Glutamatergic neuron (in vitro differentiated cells): ENCODE data around the gene DCAF15. TPM values are rescaled to one million over a fixed set of nuclear protein-coding genes. Genes with fewer than 3 reads are reported as not detected.

Source experiments
- DNase-seq: peaks from one replicate; pipeline ENCODE4 v3.0.0; 2022
- H3K27ac Mint-ChIP-seq: one replicate; pipeline ENCODE4 v1.8.0; 2020; ENCODE audit warnings: mild to moderate bottlenecking, mixed read lengths, inconsistent platforms; ENCODE audit not compliant: unreplicated experiment
- H3K27me3 Mint-ChIP-seq: one replicate; pipeline ENCODE4 v1.8.0; 2020; ENCODE audit warnings: mild to moderate bottlenecking, moderate library complexity, mixed read lengths, inconsistent platforms; ENCODE audit not compliant: unreplicated experiment
- H3K36me3 Mint-ChIP-seq: one replicate; pipeline ENCODE4 v1.8.0; 2020; ENCODE audit warnings: mild to moderate bottlenecking, mixed read lengths, inconsistent platforms; ENCODE audit not compliant: unreplicated experiment
- H3K4me1 Mint-ChIP-seq: one replicate; pipeline ENCODE4 v1.8.0; 2020; ENCODE audit warnings: mild to moderate bottlenecking, low read depth, mixed read lengths, inconsistent platforms; ENCODE audit not compliant: unreplicated experiment
- H3K4me3 Mint-ChIP-seq: one replicate; pipeline ENCODE4 v1.8.0; 2020; ENCODE audit warnings: mild to moderate bottlenecking, mixed read lengths, inconsistent platforms; ENCODE audit not compliant: unreplicated experiment
- H3K9me3 Mint-ChIP-seq: one replicate; pipeline ENCODE4 v1.8.0; 2020; ENCODE audit warnings: mild to moderate bottlenecking, moderate library complexity, mixed read lengths, inconsistent platforms; ENCODE audit not compliant: unreplicated experiment
- total RNA-seq: library from RNA; stranded (reverse); fragmentation: NEBNext Ultra II Directional; extraction: Animal tissue kit (Norgen Biotek cat#: 25700); gene quantifications from one replicate; pipeline ENCODE4 v1.2.1, GENCODE V29; 2021; ENCODE audit not compliant: unreplicated experiment
- TF ChIP-seq, protein P1 (sequence below): fragments of 200-600 bp; sonication (generic); IDR thresholded peaks from one replicate; pipeline ENCODE4 v1.5.0; 2021; ENCODE audit not compliant: partially characterized antibody, unreplicated experiment

Gene DCAF15
- total RNA-seq, 1 donor from 2014 or later: 84.4 TPM

DNA sequence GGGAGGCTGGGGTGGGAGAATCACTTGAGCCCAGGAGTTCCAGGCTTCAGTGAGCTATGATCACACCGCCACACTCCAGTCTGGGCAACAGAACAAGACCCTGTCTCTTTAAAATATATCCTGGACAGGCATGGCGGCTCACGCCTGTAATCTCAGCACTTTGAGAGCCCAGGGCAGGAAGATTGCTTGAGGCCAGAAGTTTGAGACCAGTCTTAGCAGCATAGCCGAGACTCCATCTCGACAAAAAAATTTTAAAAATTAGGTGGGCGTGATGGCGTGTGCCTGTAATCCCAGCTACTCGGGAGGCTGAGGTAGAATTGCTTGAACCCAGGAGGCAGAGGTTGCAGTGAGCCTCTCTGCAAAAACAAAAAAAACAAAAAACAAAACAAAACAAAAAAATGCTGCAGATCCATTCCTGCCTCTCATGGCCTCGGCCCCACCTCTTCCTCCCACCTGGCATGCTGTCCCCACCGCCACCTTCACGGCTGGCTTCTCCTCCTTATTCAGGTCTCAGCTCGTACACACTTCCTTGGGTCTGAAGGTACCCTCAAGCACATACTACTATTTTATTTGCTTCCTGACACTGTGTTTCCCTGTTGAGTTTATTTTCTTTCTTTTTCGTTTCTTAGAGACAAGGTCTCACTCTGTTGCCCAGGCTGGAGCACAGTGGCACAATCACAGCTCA lies 48.5 kb downstream of the DCAF15 start:
- H3K27me3 Mint-ChIP-seq: no peaks in the 10 kb centered on the region
- no peak overlapping the region for H3K4me3 Mint-ChIP-seq

DNA sequence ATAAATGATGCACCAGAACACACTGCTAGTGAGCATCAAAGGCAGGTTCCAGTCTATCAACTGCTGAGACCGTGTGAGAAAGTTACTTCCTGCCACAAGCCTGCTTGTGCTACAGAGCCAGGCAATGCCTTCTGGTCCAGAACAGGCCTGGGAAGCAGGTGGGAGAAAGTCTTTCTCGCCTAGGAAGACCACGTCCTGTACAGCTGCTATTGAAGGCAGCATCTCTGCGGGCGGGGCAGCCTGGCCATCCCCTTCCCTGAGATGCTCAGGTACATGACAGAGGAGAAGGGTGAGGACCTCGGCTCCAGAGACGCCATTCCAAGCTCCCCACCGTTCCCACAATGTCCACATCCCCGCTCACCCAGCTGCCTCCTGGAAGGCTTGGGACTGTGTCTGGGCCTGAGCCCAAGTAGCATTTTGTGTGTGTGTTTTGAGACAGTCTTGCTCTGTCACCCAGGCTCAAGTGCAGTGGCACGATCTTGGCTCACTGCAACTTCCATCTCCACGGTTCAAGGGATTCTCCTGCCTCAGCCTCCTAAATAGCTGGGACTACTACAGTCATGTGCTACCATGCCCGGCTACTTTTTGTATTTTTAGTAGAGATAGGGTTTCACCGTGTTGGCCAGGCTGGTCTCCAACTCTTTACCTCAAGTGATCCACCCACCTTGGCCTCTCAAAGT lies 50.4 kb downstream of the DCAF15 start:
- no peak overlapping the region for H3K4me3 Mint-ChIP-seq
- peaks cover 8% of the 10 kb centered on the region for H3K27me3 Mint-ChIP-seq
- no peak overlapping the region for H3K27ac Mint-ChIP-seq
- no peaks in the 10 kb centered on the region for H3K4me1 Mint-ChIP-seq
- peaks cover 8% of the 10 kb centered on the region for H3K36me3 Mint-ChIP-seq
- DNase-seq: no peak
- H3K9me3 Mint-ChIP-seq: peaks cover 13% of the 10 kb centered on the region
- TF ChIP-seq, protein P1, sequence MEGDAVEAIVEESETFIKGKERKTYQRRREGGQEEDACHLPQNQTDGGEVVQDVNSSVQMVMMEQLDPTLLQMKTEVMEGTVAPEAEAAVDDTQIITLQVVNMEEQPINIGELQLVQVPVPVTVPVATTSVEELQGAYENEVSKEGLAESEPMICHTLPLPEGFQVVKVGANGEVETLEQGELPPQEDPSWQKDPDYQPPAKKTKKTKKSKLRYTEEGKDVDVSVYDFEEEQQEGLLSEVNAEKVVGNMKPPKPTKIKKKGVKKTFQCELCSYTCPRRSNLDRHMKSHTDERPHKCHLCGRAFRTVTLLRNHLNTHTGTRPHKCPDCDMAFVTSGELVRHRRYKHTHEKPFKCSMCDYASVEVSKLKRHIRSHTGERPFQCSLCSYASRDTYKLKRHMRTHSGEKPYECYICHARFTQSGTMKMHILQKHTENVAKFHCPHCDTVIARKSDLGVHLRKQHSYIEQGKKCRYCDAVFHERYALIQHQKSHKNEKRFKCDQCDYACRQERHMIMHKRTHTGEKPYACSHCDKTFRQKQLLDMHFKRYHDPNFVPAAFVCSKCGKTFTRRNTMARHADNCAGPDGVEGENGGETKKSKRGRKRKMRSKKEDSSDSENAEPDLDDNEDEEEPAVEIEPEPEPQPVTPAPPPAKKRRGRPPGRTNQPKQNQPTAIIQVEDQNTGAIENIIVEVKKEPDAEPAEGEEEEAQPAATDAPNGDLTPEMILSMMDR: no peak

More for the DNA sequence above, 48.5 kb downstream of the DCAF15 start:
- H3K9me3 Mint-ChIP-seq: peaks cover 5% of the 10 kb centered on the region
- no peak for DNase-seq
- H3K27ac Mint-ChIP-seq: no peak overlapping the region
- TF ChIP-seq, protein P1: no peak
- peaks cover 8% of the 10 kb centered on the region for H3K36me3 Mint-ChIP-seq
- H3K4me1 Mint-ChIP-seq: no peaks in the 10 kb centered on the region

DNA sequence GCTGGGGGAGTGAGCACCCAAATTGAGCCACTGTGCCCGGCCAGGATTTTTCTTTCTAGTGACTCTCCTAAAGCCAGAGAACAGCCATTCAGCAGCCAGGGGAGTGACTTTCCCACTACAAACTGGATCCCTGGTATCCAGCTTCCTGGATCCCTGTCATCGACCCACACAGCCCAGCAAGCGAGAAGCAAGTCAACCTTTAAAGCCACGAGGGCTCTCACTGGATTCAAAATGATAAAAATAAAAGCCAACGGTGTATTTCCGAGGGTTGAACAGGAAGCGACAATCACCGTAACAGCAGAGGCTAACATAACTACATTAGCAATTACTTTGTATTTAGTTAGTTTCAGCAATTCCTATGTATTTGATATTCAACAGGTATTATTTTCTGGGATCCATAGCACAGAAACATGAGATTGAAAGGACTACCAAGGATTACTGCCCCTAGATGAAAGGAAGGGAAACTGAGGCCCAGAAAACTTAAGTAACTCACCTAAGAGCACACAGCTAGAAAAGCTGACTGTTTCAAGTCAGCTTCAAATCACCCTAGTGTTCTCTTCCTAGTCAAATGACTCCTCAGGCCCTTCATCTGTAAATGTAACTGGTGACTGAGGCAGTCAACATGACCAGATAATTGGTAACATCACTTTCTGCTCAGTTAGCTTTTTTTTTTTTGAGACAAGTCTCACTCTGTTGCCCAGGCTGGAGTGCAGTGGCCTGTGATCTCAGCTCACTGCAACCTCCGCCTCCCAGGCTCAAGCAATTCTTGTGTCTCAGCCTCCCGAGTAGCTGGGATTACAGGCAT lies 51.1 kb downstream of the DCAF15 start:
- peaks cover 10% of the 10 kb centered on the region for H3K27me3 Mint-ChIP-seq
- no peak overlapping the region for H3K27ac Mint-ChIP-seq
- DNase-seq: no peak
- peaks cover 7% of the 10 kb centered on the region for H3K36me3 Mint-ChIP-seq
- no peaks in the 10 kb centered on the region for H3K4me1 Mint-ChIP-seq
- TF ChIP-seq, protein P1: no peak
- H3K9me3 Mint-ChIP-seq: peaks cover 11% of the 10 kb centered on the region
- H3K4me3 Mint-ChIP-seq: no peak overlapping the region

DNA sequence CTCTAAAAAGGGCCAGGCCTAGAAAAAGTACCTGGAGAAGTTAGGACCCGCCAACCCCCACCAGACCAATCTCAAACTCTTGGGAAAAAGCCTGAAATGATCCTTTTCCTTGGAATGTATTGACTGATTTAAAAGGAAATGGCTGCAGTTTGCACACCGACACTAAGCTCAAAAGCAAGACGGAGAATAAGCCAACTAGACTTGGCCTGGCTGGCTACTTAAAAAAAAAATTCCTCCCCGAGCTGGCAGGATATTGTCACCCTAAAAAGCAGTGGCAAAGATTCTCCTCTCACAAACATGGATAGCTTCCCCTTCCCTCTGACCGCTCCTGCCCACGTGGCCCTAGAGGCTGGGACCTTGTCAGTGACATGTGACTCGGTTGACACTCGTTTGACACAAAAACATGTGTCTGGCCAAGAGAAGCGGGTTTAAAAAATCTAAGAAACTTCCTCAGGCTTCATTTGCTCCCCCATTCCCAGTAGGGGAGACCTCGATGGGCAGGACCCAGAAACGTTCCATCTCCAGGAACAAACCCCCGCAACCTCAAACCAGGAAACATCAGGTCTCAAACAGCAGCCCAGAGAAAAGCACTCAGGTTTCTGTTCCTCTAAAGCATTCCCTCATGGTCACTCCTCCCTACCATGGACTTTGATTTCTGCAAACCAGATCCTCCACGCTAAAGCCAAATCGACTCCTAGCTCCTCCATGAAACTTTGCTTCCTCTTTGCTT lies 52.5 kb downstream of the DCAF15 start:
- TF ChIP-seq, protein P1: no peak
- Mint-ChIP-seq H3K4me1 (no peaks in the 10 kb centered on the region), H3K36me3 (no peaks in the 10 kb centered on the region), H3K9me3 (peaks cover 11% of the 10 kb centered on the region), H3K4me3 (peak overlapping the region; percentile 69), H3K27ac (peak overlapping the region; percentile 66), H3K27me3 (peaks cover 12% of the 10 kb centered on the region)
- no peak for DNase-seq
